ENCODE data around the gene TECTA.

The TECTA gene

DNA sequence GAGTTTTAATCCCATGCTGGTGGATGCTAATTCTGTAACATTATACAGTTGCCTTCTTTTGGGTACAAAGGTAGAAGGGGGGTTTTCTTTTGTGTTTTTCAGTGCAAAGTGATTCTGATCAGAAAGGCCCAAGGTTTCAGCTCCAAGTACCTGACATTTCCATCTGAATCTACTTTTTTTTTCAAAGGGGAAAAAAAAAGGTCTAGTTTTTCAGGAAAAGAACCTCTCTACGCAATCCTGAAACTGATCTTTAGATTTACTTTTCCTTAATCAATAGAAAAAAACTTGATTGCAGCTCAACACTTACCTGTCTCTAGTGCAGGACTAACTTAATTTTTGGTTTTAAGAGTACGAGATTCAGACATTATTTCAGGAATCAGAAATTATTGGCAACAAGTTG is at the start of gene TECTA:
TSS of gene TECTA (plus strand) at position 301 of the 400 bp plus-strand sequence. CDS start 1,423 bp downstream, outside the sequence.
- Histone ChIP-seq H3K36me3 (ENCODE audit: control insufficient read depth in 1 of 2, insufficient read depth in 2 of 2, low read length in 2 of 2) (no peaks in the 10 kb centered on the region), H3K4me1 (ENCODE audit: control insufficient read depth in 1 of 2, insufficient read depth in 2 of 2, low read length in 2 of 2) (peaks cover 0 to 15% of the 10 kb centered on the region in 2 donors), H3K27me3 (ENCODE audit: low read depth, low read length) (no peaks in the 10 kb centered on the region), H3K27ac (ENCODE audit: low read length) (no peak within 1 kb of the TSS), H3K4me3 (ENCODE audit: low read depth in 1 of 2, low read length in 2 of 2) (no peak within 1 kb of the TSS), H3K9me3 (ENCODE audit: control insufficient read depth in 1 of 2, low read length in 2 of 2) (no peaks in the 10 kb centered on the region)

- Histone ChIP-seq H3K4me1 (ENCODE audit: control insufficient read depth in 1 of 2, insufficient read depth in 2 of 2, low read length in 2 of 2) (no peaks in the 10 kb centered on the region), H3K4me3 (ENCODE audit: low read depth in 1 of 2, low read length in 2 of 2) (no peak overlapping the region), H3K27ac (ENCODE audit: low read length) (no peak overlapping the region), H3K9me3 (ENCODE audit: control insufficient read depth in 1 of 2, low read length in 2 of 2) (no peaks in the 10 kb centered on the region), H3K27me3 (ENCODE audit: low read depth, low read length) (no peaks in the 10 kb centered on the region), H3K36me3 (ENCODE audit: control insufficient read depth in 1 of 2, insufficient read depth in 2 of 2, low read length in 2 of 2) (peaks cover 35 to 47% of the 10 kb centered on the region in 2 donors)
Measured at GRCh38 chr11:121053244-121053643, 47.8 kb upstream of the TECTA start.

DNA sequence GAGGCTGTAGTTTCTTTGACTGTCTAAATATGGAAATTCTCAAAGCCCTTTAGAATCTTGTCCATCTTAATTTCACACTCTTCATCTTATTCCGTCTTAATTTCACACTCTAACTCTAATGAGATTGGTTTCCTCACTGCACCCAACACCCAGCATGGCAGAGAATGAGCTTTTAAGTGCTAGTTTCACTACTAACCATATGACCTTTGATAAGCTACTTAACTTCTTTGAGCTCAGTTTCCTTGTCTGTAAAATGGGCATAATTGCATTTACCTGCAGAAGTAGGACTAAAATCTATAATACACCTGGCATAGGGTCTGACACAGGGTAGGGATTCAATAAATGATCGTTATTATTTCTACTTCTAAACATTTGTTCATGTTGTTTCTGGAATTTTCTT is 46.8 kb upstream of the TECTA start:
- Histone ChIP-seq H3K4me3 (ENCODE audit: low read depth in 1 of 2, low read length in 2 of 2) (no peak overlapping the region), H3K9me3 (ENCODE audit: control insufficient read depth in 1 of 2, low read length in 2 of 2) (no peaks in the 10 kb centered on the region)

DNA sequence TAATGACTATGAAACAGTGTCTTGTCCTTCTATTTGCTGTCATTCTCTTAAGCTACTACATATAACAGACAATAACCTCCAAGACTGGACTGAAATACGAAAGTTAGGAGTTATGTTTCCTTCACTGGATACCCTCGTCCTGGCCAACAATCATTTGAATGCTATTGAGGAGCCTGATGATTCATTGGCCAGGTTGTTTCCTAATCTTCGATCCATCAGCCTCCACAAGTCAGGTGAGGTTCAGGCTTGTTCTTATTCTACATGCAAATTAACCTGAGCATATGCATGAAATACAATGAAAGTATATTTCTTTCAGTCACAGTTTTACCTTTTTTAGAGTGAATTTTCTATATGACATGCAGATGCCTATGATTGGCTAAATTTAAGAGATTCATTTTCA is 46.0 kb upstream of the TECTA start:
- peaks cover 29 to 40% of the 10 kb centered on the region in 2 donors for H3K36me3 ChIP-seq (ENCODE audit: control insufficient read depth in 1 of 2, insufficient read depth in 2 of 2, low read length in 2 of 2)
- H3K4me3 ChIP-seq (ENCODE audit: low read depth in 1 of 2, low read length in 2 of 2) = no peak overlapping the region
- H3K27me3 ChIP-seq (ENCODE audit: low read depth, low read length) = no peaks in the 10 kb centered on the region
- H3K27ac ChIP-seq (ENCODE audit: low read length) = no peak overlapping the region
- no peaks in the 10 kb centered on the region for H3K4me1 ChIP-seq (ENCODE audit: control insufficient read depth in 1 of 2, insufficient read depth in 2 of 2, low read length in 2 of 2)
- H3K9me3 ChIP-seq (ENCODE audit: control insufficient read depth in 1 of 2, low read length in 2 of 2) = no peaks in the 10 kb centered on the region

More for the DNA sequence above, 46.8 kb upstream of the TECTA start:
- Histone ChIP-seq H3K27me3 (ENCODE audit: low read depth, low read length) (no peaks in the 10 kb centered on the region), H3K36me3 (ENCODE audit: control insufficient read depth in 1 of 2, insufficient read depth in 2 of 2, low read length in 2 of 2) (peaks cover 29 to 40% of the 10 kb centered on the region in 2 donors), H3K27ac (ENCODE audit: low read length) (no peak overlapping the region), H3K4me1 (ENCODE audit: control insufficient read depth in 1 of 2, insufficient read depth in 2 of 2, low read length in 2 of 2) (no peaks in the 10 kb centered on the region)

DNA sequence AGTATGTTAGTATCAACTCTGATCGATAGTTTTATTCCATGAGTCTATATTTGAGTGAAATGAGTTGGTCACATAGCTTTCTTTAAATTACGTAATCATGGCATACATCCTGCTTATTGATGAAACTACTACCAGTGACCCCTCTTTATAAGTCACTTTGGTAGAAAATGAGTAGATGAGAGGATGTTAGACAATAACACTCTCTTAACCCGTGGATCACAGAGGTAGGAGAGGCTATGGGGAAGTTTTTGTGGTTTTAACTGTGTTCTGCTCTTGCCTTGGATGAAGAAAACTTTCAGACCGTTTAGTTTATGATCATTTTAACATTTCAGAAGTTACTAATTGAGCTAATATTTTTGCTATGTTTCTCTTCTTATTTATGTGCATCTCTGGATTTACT is 43.1 kb upstream of the TECTA start:
- no peak overlapping the region for H3K4me3 ChIP-seq (ENCODE audit: low read depth in 1 of 2, low read length in 2 of 2)
- H3K4me1 ChIP-seq (ENCODE audit: control insufficient read depth in 1 of 2, insufficient read depth in 2 of 2, low read length in 2 of 2) = no peaks in the 10 kb centered on the region
- H3K9me3 ChIP-seq (ENCODE audit: control insufficient read depth in 1 of 2, low read length in 2 of 2) = no peaks in the 10 kb centered on the region
- H3K27ac ChIP-seq (ENCODE audit: low read length) = no peak overlapping the region
- H3K27me3 ChIP-seq (ENCODE audit: low read depth, low read length) = no peaks in the 10 kb centered on the region
- H3K36me3 ChIP-seq (ENCODE audit: control insufficient read depth in 1 of 2, insufficient read depth in 2 of 2, low read length in 2 of 2) = peaks cover 42 to 46% of the 10 kb centered on the region in 2 donors

- H3K36me3 ChIP-seq (ENCODE audit: control insufficient read depth in 1 of 2, insufficient read depth in 2 of 2, low read length in 2 of 2) = peaks cover 36 to 39% of the 10 kb centered on the region in 2 donors
- H3K4me1 ChIP-seq (ENCODE audit: control insufficient read depth in 1 of 2, insufficient read depth in 2 of 2, low read length in 2 of 2) = no peaks in the 10 kb centered on the region
- H3K27ac ChIP-seq (ENCODE audit: low read length) = no peak overlapping the region
- no peak overlapping the region for H3K4me3 ChIP-seq (ENCODE audit: low read depth in 1 of 2, low read length in 2 of 2)
- no peaks in the 10 kb centered on the region for H3K27me3 ChIP-seq (ENCODE audit: low read depth, low read length)
- H3K9me3 ChIP-seq (ENCODE audit: control insufficient read depth in 1 of 2, low read length in 2 of 2) = no peaks in the 10 kb centered on the region
Measured at GRCh38 chr11:121058941-121059340, 42.1 kb upstream of the TECTA start.

DNA sequence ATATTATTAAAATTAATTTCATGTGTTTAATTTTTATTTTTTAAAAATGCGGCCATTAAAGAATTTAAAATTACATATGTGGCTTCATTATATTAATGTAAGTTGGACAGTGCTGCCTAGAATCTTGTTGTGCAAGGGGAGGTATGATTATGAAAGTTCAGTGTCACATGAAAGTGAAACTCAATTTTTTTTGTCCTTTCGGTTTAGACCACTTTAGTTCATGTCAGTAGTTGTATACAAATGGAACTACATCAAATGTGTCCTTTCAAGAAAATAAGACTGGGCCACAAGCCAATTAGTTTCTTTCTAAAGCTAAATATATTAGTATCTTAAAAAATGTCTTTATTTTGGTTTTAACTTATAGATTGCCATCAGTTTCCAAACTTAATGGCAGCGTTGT is 41.4 kb upstream of the TECTA start:
- Histone ChIP-seq H3K27me3 (ENCODE audit: low read depth, low read length) (no peaks in the 10 kb centered on the region), H3K36me3 (ENCODE audit: control insufficient read depth in 1 of 2, insufficient read depth in 2 of 2, low read length in 2 of 2) (peaks cover 31 to 38% of the 10 kb centered on the region in 2 donors), H3K9me3 (ENCODE audit: control insufficient read depth in 1 of 2, low read length in 2 of 2) (no peaks in the 10 kb centered on the region), H3K4me1 (ENCODE audit: control insufficient read depth in 1 of 2, insufficient read depth in 2 of 2, low read length in 2 of 2) (no peaks in the 10 kb centered on the region), H3K4me3 (ENCODE audit: low read depth in 1 of 2, low read length in 2 of 2) (no peak overlapping the region), H3K27ac (ENCODE audit: low read length) (no peak overlapping the region)

DNA sequence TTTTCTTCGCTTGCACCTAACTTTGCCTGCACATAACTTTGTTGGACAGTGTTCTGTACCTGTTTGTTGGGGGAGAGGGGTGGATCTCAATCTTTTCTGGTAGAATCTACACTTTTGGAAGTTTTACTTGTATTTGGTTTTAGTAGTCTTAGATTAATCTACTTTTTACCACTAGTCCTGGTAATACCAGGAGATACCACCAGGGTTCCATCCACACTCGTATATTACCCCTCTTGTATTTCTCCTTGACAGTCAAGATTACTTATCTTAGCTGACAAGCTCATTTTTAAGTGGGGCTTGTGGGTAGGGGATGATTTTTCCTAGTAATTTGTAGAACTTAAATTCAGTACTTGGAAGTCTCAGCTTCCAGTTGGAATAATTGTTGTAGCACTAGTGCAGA is 37.3 kb upstream of the TECTA start:
- H3K4me3 ChIP-seq (ENCODE audit: low read depth in 1 of 2, low read length in 2 of 2) = no peak overlapping the region
- H3K4me1 ChIP-seq (ENCODE audit: control insufficient read depth in 1 of 2, insufficient read depth in 2 of 2, low read length in 2 of 2) = no peaks in the 10 kb centered on the region
- no peaks in the 10 kb centered on the region for H3K27me3 ChIP-seq (ENCODE audit: low read depth, low read length)
- H3K36me3 ChIP-seq (ENCODE audit: control insufficient read depth in 1 of 2, insufficient read depth in 2 of 2, low read length in 2 of 2) = peaks cover 9 to 27% of the 10 kb centered on the region in 2 donors
- no peaks in the 10 kb centered on the region for H3K9me3 ChIP-seq (ENCODE audit: control insufficient read depth in 1 of 2, low read length in 2 of 2)
- no peak overlapping the region for H3K27ac ChIP-seq (ENCODE audit: low read length)

DNA sequence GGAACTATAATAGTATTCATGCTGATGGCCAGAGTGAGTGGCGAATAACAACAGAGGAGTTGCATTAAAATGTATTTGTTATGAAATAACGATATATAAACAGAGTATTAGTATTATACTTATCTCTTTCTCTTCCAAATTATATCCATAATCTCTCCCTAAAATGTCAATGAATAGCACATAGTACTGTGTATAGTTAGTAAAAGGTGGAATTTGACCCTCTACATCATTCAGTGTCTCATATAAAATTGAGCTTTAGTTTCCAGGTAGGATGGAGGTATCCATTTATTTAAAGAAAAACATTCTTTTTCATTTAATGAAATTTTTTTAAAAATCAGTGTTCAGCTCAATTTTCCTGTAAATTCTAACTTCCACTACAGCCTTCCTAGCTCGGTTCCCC is 34.4 kb upstream of the TECTA start:
- H3K36me3 ChIP-seq (ENCODE audit: control insufficient read depth in 1 of 2, insufficient read depth in 2 of 2, low read length in 2 of 2) = peaks cover 9 to 16% of the 10 kb centered on the region in 2 donors
- H3K9me3 ChIP-seq (ENCODE audit: control insufficient read depth in 1 of 2, low read length in 2 of 2) = no peaks in the 10 kb centered on the region
- peaks cover 0 to 6% of the 10 kb centered on the region in 2 donors for H3K4me1 ChIP-seq (ENCODE audit: control insufficient read depth in 1 of 2, insufficient read depth in 2 of 2, low read length in 2 of 2)
- H3K27me3 ChIP-seq (ENCODE audit: low read depth, low read length) = no peaks in the 10 kb centered on the region
- H3K4me3 ChIP-seq (ENCODE audit: low read depth in 1 of 2, low read length in 2 of 2) = no peak overlapping the region
- peak overlapping the region; percentile 11 for H3K27ac ChIP-seq (ENCODE audit: low read length)

DNA sequence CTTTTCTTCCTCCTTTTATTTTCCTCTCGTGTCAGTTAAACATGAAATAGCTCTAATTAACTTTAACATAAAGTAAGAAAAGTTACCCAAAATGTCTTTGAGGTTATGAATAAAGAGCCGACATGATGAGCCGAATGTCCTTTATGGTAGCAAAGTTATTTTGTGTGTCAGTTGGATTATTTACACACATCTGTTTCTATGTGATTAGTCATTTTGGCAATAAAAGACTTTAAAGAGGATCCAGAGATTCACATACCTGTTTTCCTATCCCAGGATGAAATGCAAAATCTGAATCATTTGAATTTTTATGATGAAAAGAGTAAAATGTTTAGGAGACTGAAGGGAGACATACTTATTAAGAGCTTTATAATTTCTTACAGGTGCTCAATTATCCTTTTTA is 34.0 kb upstream of the TECTA start:
- peaks cover 8 to 16% of the 10 kb centered on the region in 2 donors for H3K36me3 ChIP-seq (ENCODE audit: control insufficient read depth in 1 of 2, insufficient read depth in 2 of 2, low read length in 2 of 2)
- H3K27ac ChIP-seq (ENCODE audit: low read length) = peak overlapping the region; percentile 11

DNA sequence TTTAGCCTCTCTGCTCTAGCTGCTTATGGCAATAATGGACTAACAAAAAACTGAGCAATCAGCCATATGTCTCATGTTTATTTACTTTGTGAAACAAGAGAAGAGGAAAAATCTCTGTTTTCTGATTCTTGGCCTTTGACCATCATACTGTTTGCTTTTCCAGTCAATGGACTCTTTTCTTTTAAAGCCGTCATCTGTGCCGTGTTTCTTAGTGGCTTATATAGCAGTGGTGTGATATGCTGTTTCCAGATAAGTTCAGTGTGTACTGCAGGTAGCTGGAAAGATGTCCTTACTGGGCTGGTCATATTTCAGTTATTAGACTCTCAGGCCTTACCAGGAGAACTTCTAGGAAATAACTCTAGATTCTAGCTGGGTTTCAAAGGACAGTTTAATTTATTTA is 33.6 kb upstream of the TECTA start:
- Histone ChIP-seq H3K9me3 (ENCODE audit: control insufficient read depth in 1 of 2, low read length in 2 of 2) (no peaks in the 10 kb centered on the region), H3K4me1 (ENCODE audit: control insufficient read depth in 1 of 2, insufficient read depth in 2 of 2, low read length in 2 of 2) (peaks cover 0 to 11% of the 10 kb centered on the region in 2 donors), H3K27ac (ENCODE audit: low read length) (peak overlapping the region; percentile 19), H3K4me3 (ENCODE audit: low read depth in 1 of 2, low read length in 2 of 2) (no peak overlapping the region), H3K36me3 (ENCODE audit: control insufficient read depth in 1 of 2, insufficient read depth in 2 of 2, low read length in 2 of 2) (peaks cover 5 to 16% of the 10 kb centered on the region in 2 donors), H3K27me3 (ENCODE audit: low read depth, low read length) (no peaks in the 10 kb centered on the region)

More for the DNA sequence above, 34.0 kb upstream of the TECTA start:
- peaks cover 0 to 10% of the 10 kb centered on the region in 2 donors for H3K4me1 ChIP-seq (ENCODE audit: control insufficient read depth in 1 of 2, insufficient read depth in 2 of 2, low read length in 2 of 2)
- H3K27me3 ChIP-seq (ENCODE audit: low read depth, low read length) = no peaks in the 10 kb centered on the region
- H3K9me3 ChIP-seq (ENCODE audit: control insufficient read depth in 1 of 2, low read length in 2 of 2) = no peaks in the 10 kb centered on the region
- no peak overlapping the region for H3K4me3 ChIP-seq (ENCODE audit: low read depth in 1 of 2, low read length in 2 of 2)

DNA sequence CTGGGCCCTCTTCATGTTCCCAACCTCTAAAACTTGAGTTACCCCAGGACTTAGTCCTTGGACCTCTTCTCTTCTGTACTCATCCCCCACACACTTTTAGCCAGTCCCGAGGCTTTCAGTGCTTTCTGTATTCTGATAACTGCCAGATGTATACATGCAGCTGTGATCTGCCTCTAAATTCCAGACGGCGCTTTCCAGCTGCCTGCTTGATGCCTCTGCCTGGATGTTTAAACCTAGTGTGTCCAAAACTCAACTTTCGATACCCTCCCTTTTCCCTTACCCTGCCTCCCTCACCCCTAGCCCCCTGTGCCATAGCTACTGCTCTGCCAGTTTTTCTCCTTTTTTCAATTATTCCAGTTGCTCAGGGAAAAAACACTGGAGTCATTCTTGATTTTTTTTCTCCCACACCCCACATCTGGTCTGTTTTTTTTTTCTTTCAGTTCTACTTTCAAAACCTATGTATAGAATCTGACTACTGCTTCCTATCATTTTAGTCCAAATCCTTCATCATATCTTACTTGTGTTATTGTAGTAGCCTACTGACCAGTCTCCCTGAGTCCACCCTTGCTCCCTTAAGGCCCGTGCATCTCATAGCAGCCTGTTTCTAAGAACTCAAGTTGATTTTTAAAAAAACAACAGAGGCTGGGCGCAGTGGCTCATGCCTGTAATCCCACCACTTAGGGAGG is 32.9 kb upstream of the TECTA start:
- peaks cover 4 to 13% of the 10 kb centered on the region in 2 donors for H3K36me3 ChIP-seq (ENCODE audit: control insufficient read depth in 1 of 2, insufficient read depth in 2 of 2, low read length in 2 of 2)
- H3K4me1 ChIP-seq (ENCODE audit: control insufficient read depth in 1 of 2, insufficient read depth in 2 of 2, low read length in 2 of 2) = peaks cover 0 to 11% of the 10 kb centered on the region in 2 donors
- H3K4me3 ChIP-seq (ENCODE audit: low read depth in 1 of 2, low read length in 2 of 2) = no peak overlapping the region
- H3K27me3 ChIP-seq (ENCODE audit: low read depth, low read length) = no peaks in the 10 kb centered on the region
- H3K27ac ChIP-seq (ENCODE audit: low read length) = peak overlapping the region; percentile 19
- H3K9me3 ChIP-seq (ENCODE audit: control insufficient read depth in 1 of 2, low read length in 2 of 2) = no peaks in the 10 kb centered on the region

All from muscle layer of duodenum (tissue), 2 donors.